IMR-90 (cell line): ENCODE measurements around the gene NDUFAF7. TPM values are rescaled to one million over a fixed set of nuclear protein-coding genes. Genes with fewer than 3 reads are reported as not detected.

ENCODE experiments used
- ATAC-seq: fragments of 200-7000 bp; cut with Tn5 transposase; 2 replicates; pipeline ENCODE4 v1.9.1; 2020; ENCODE audit warnings: low read depth, mild to moderate bottlenecking, moderate library complexity
- BruUV-seq: library from RNA; stranded (reverse); fragments of 400-500 nt; replicated peaks from 2 replicates; lab custom pipeline; 2021; lab: Mats Ljungman, UMichigan
- CTCF ChIA-PET: fragments of 300-600 bp; formaldehyde crosslinking; extraction: SDS; loops from one replicate; lab custom pipeline; 2021; ENCODE audit warnings: antibody characterized with exemption; lab: Yijun Ruan, JAX
- POLR2A ChIA-PET: fragments of 300-600 bp; sonication (Branson Sonifier 250); formaldehyde crosslinking; loops from one replicate; lab custom pipeline; 2022; ENCODE audit warnings: antibody characterized with exemption; ENCODE audit not compliant: unreplicated experiment; lab: Charles Lee
- DNase-seq: peaks from one replicate; pipeline ENCODE4 v3.0.0; 2013
- H2AFZ ChIP-seq: replicated peaks from 2 replicates; pipeline ENCODE3; 2013; ENCODE audit warnings: low read length, mild to moderate bottlenecking; ENCODE audit not compliant: poor library complexity
- H2AK5ac ChIP-seq: 2 replicates; pipeline ENCODE4 v1.6.1; 2013; ENCODE audit warnings: low read depth, low read length, inconsistent platforms
- H2AK9ac ChIP-seq: replicated peaks from 2 replicates; pipeline ENCODE3; 2013; ENCODE audit warnings: mild to moderate bottlenecking, low read depth, low read length, moderate library complexity; ENCODE audit not compliant: poor library complexity
- H2BK120ac ChIP-seq: 2 replicates; pipeline ENCODE4 v1.6.1; 2013; ENCODE audit warnings: low read depth, low read length, inconsistent platforms
- H2BK15ac ChIP-seq: 3 replicates; pipeline ENCODE4 v1.6.1; 2013; ENCODE audit warnings: low read depth, low read length, inconsistent platforms
- H2BK20ac ChIP-seq: 2 replicates; pipeline ENCODE4 v1.6.1; 2013; ENCODE audit warnings: low read depth, mild to moderate bottlenecking, inconsistent platforms, low read length, moderate library complexity
- H2BK5ac ChIP-seq: 2 replicates; pipeline ENCODE4 v1.6.1; 2013; ENCODE audit warnings: mild to moderate bottlenecking, low read depth, low read length, inconsistent platforms; ENCODE audit not compliant: poor library complexity, severe bottlenecking
- H3K14ac ChIP-seq: replicated peaks from 2 replicates; pipeline ENCODE4 v1.6.1; 2013; ENCODE audit warnings: low read depth, low read length, inconsistent platforms
- H3K18ac ChIP-seq: 2 replicates; pipeline ENCODE4 v1.6.1; 2013; ENCODE audit warnings: low read depth, low read length, control low read depth
- H3K23ac ChIP-seq: 2 replicates; pipeline ENCODE4 v1.6.1; 2013; ENCODE audit warnings: low read depth, low read length, inconsistent platforms
- H3K27ac ChIP-seq: 2 replicates; pipeline ENCODE4 v1.5.1; 2013; ENCODE audit warnings: mild to moderate bottlenecking, control low read depth, low read length; ENCODE audit not compliant: insufficient read depth
- H3K27me3 ChIP-seq: 2 replicates; pipeline ENCODE4 v1.6.1; 2013; ENCODE audit warnings: low read length; ENCODE audit not compliant: control insufficient read depth, insufficient read depth
- H3K36me3 ChIP-seq: 2 replicates; pipeline ENCODE4 v1.6.1; 2013; ENCODE audit warnings: low read length, mixed read lengths; ENCODE audit not compliant: control insufficient read depth, insufficient read depth
- H3K4ac ChIP-seq: 2 replicates; pipeline ENCODE4 v1.6.1; 2013; ENCODE audit warnings: low read depth, low read length, inconsistent platforms
- H3K4me1 ChIP-seq: 2 replicates; pipeline ENCODE4 v1.6.1; 2013; ENCODE audit warnings: low read length, mixed read lengths; ENCODE audit not compliant: control insufficient read depth, insufficient read depth
- H3K4me2 ChIP-seq: 2 replicates; pipeline ENCODE4 v1.6.1; 2013; ENCODE audit warnings: low read depth, mild to moderate bottlenecking, control low read depth, low read length, moderate library complexity
- H3K4me3 ChIP-seq: 2 replicates; pipeline ENCODE4 v1.5.1; 2013; ENCODE audit warnings: low read depth, mild to moderate bottlenecking, control low read depth, low read length, moderate library complexity; ENCODE audit not compliant: insufficient read depth
- H3K56ac ChIP-seq: 2 replicates; pipeline ENCODE4 v1.6.1; 2013; ENCODE audit warnings: low read length, inconsistent platforms; ENCODE audit not compliant: insufficient read depth; ENCODE audit errors: extremely low read depth
- H3K79me1 ChIP-seq, 2 experiments: 2 replicates each; pipeline ENCODE4 v1.6.1; 2013; ENCODE audit warnings: low read length in 2 of 2, inconsistent platforms in 1 of 2, low read depth in 1 of 2
- H3K9ac ChIP-seq: 2 replicates; pipeline ENCODE4 v1.6.1; 2013; ENCODE audit warnings: low read depth, low read length, control low read depth
- H3K9me1 ChIP-seq: 2 replicates; pipeline ENCODE4 v1.6.1; 2013; ENCODE audit warnings: low read length, inconsistent platforms; ENCODE audit not compliant: insufficient read depth
- H3K9me3 ChIP-seq: 2 replicates; pipeline ENCODE4 v1.6.1; 2013; ENCODE audit warnings: low read length; ENCODE audit not compliant: control insufficient read depth, insufficient read depth
- H4K20me1 ChIP-seq: 2 replicates; pipeline ENCODE4 v1.6.1; 2013; ENCODE audit warnings: low read length, inconsistent platforms; ENCODE audit not compliant: insufficient read depth
- H4K5ac ChIP-seq: 2 replicates; pipeline ENCODE4 v1.6.1; 2013; ENCODE audit warnings: mild to moderate bottlenecking, low read depth, low read length, control low read depth
- H4K8ac ChIP-seq, 2 experiments: 2 replicates each; pipeline ENCODE4 v1.6.1; 2013; ENCODE audit warnings: low read depth in 2 of 2, low read length in 2 of 2, control low read depth in 1 of 2, inconsistent platforms in 1 of 2
- H4K91ac ChIP-seq: 2 replicates; pipeline ENCODE4 v1.6.1; 2013; ENCODE audit warnings: low read depth, low read length, inconsistent platforms; ENCODE audit not compliant: insufficient read depth
- BHLHE40 ChIP-seq: fragments of 150-350 bp; IDR thresholded peaks from 2 replicates; pipeline ENCODE4 v1.6.1; 2016; ENCODE audit warnings: mild to moderate bottlenecking, low read depth, low read length
- CEBPB ChIP-seq: IDR thresholded peaks from 2 replicates; pipeline ENCODE4 v1.6.1; 2012; ENCODE audit warnings: low read depth, low read length, improper control_type of control experiment
- CHD1 ChIP-seq: IDR thresholded peaks from 2 replicates; pipeline ENCODE4 v1.6.1; 2012; ENCODE audit warnings: low read depth, low read length, improper control_type of control experiment
- FOS ChIP-seq: fragments of 150-350 bp; IDR thresholded peaks from 2 replicates; pipeline ENCODE4 v1.6.1; 2016; ENCODE audit warnings: low read depth, low read length
- MAFK ChIP-seq: IDR thresholded peaks from 2 replicates; pipeline ENCODE4 v1.6.1; 2012; ENCODE audit warnings: low read depth, low read length, improper control_type of control experiment
- MAZ ChIP-seq: IDR thresholded peaks from 2 replicates; pipeline ENCODE4 v1.6.1; 2012; ENCODE audit warnings: low read depth, mild to moderate bottlenecking, low read length, improper control_type of control experiment, moderate library complexity, borderline replicate concordance
- MXI1 ChIP-seq: IDR thresholded peaks from 2 replicates; pipeline ENCODE4 v1.6.1; 2012; ENCODE audit warnings: low read depth, mild to moderate bottlenecking, low read length, moderate library complexity, borderline replicate concordance
- NFE2L2 ChIP-seq: fragments of 150-350 bp; IDR thresholded peaks from 2 replicates; pipeline ENCODE4 v1.6.1; 2016; ENCODE audit warnings: low read depth, mild to moderate bottlenecking, low read length
- POLR2A ChIP-seq: IDR thresholded peaks from 2 replicates; pipeline ENCODE4 v1.6.1; 2012; ENCODE audit warnings: mild to moderate bottlenecking, low read depth, low read length
- RAD21 ChIP-seq: IDR thresholded peaks from 2 replicates; pipeline ENCODE4 v1.6.1; 2012; ENCODE audit warnings: low read length, improper control_type of control experiment
- RCOR1 ChIP-seq: IDR thresholded peaks from 2 replicates; pipeline ENCODE4 v1.6.1; 2012; ENCODE audit warnings: mild to moderate bottlenecking, low read length, improper control_type of control experiment; ENCODE audit not compliant: insufficient replicate concordance
- RFX5 ChIP-seq: IDR thresholded peaks from 2 replicates; pipeline ENCODE4 v1.8.0; 2012; ENCODE audit warnings: low read depth, mild to moderate bottlenecking, low read length, moderate library complexity
- SMC3 ChIP-seq: fragments of 150-350 bp; IDR thresholded peaks from 2 replicates; pipeline ENCODE4 v1.6.1; 2016; ENCODE audit warnings: low read depth, mild to moderate bottlenecking, antibody characterized with exemption, low read length, moderate library complexity
- WGBS, 2 experiments: methylation state at CpG; one replicate each; pipeline versions ENCODE4 v1.1.5 to v1.1.7; 2013; ENCODE audit warnings: missing lambda C conversion rate in 2 of 2; ENCODE audit not compliant: insufficient read length in 1 of 2; ENCODE audit errors: extremely low coverage in 2 of 2; 5-methylcytosine and 5-hydroxymethylcytosine counted together
- dilution Hi-C: fragments of 300-500 bp; cut with HindIII; formaldehyde crosslinking; loops from one replicate; pipeline ENCODE4 v1.14.3; 2018; ENCODE audit warnings: low sequenced_read_pairs; ENCODE audit not compliant: unreplicated experiment
- in situ Hi-C: fragments of 300-500 bp; cut with MboI; formaldehyde crosslinking; loops from 3 replicates; pipeline ENCODE4 v1.14.3; 2019; ENCODE audit warnings: low sequenced_read_pairs, inconsistent platforms, mixed read lengths
- intact Hi-C: fragments of 100-400 bp; cut with micrococcal nuclease; formaldehyde crosslinking; loops from 2 replicates; pipeline ENCODE4 v1.10.0; 2022
- polyA plus RNA-seq, 3 experiments: library from polyadenylated mRNA; depleted of rRNA; stranded (reverse); fragments of >200 nt; gene quantifications; 2 replicates each; pipeline ENCODE4 v1.2.3, GENCODE V29; 2012; ENCODE audit warnings: low replicate concordance in 1 of 3
- total RNA-seq: library from RNA; depleted of rRNA; stranded (reverse); fragments of >200 nt; gene quantifications from 2 replicates; pipeline ENCODE4 v1.2.3, GENCODE V29; 2012
- TF ChIP-seq, protein P1 (sequence below): fragments of 150-350 bp; IDR thresholded peaks from 2 replicates; pipeline ENCODE4 v1.6.1; 2016; ENCODE audit warnings: low read depth, mild to moderate bottlenecking, low read length, moderate library complexity, borderline replicate concordance
- TF ChIP-seq, protein P2 (sequence below): fragments of 150-350 bp; IDR thresholded peaks from 2 replicates; pipeline ENCODE4 v1.6.1; 2017; ENCODE audit warnings: mild to moderate bottlenecking, antibody characterized with exemption, low read length, low read depth

NDUFAF7 gene
- total and polyA plus RNA-seq, 2 of the 4 experiments (the other 2 are of a cell fraction), result 9.9 to 17.4 TPM

DNA sequence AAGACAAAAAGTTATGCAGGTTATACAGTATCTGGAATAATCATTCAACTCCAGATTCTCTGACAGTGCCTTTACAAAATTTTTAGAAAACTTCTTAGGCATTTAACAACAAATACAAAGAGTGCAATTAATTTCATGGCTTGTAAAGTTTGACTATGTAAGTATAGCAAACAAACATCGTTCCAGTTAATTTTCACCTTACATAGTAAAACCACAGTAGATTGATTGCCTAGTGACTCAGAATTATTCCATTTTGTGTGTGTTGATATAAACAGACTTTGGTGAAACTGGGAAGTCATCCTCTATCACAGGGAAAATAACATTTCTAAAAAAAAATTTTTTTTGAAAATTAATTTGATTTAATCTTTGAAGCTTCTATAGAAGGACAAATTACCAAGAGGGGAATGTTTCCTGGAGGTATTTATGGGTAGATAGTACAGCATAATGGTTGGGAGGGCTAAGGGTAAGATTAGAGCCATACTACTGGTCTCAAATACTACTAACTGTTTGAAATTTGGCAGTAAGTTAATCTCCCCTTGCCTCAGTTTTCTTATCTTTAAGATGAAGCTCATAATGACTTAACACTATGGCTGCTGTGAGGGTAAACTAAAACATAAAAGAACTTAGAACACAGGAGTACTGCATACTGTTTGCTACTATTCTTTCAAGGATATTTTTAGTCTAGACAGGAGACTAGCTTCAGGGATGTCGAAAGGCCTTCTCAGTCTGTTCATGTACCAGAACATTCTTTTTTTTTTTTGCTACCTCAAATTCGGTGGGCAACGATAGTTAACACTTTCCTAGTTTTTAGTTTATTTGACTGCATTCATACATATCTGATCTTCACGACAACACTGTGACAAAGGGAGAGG lies 19.6 kb downstream of the NDUFAF7 start:
- Histone ChIP-seq H3K4me1 (peaks cover 4% of the 10 kb centered on the region; the same call in 1 of the 2 replicates), H3K23ac (no peak overlapping the region), H3K4me3 (no peak overlapping the region), H3K9ac (no peak overlapping the region), H3K36me3 (peaks cover 32% of the 10 kb centered on the region), H3K14ac (no peak overlapping the region), H4K5ac (no peak overlapping the region), H4K20me1 (0 out of 2 replicates have a peak, but pooled peaks cover under 1% of the 10 kb centered on the region), H2AK5ac (no peak overlapping the region), H3K79me1 (peaks cover 6 to 19% of the 10 kb centered on the region in 2 experiments), H2BK20ac (no peak overlapping the region), H2AK9ac (no peak overlapping the region), H4K8ac (no peak overlapping the region), H2AFZ (no peak overlapping the region), H3K4ac (no peak overlapping the region), H3K9me3 (no peaks in the 10 kb centered on the region), H4K91ac (no peak overlapping the region), H3K18ac (no peak overlapping the region), H2BK120ac (no peak overlapping the region), H2BK5ac (no peak overlapping the region), H2BK15ac (no peak overlapping the region), H3K27me3 (no peaks in the 10 kb centered on the region), H3K9me1 (peaks cover 8% of the 10 kb centered on the region), H3K56ac (no peak overlapping the region), H3K27ac (no peak overlapping the region), H3K4me2 (no peak overlapping the region)
- no TSS peak for BruUV-seq
- in situ Hi-C loops (no loop called here), intact Hi-C loops (no loop called here), dilution Hi-C loops (no loop called here)
- ATAC-seq, result peak; percentile 9; the same call in 1 of the 2 replicates
- WGBS, 2 experiments, result 100% methylated on average over 1 of the region's 5 CpGs; no CpG with 5 or more reads in 1 of the 2 experiments
- TF ChIP-seq FOS, result no peak
- TF ChIP-seq CEBPB, result no peak
- TF ChIP-seq, protein P1, sequence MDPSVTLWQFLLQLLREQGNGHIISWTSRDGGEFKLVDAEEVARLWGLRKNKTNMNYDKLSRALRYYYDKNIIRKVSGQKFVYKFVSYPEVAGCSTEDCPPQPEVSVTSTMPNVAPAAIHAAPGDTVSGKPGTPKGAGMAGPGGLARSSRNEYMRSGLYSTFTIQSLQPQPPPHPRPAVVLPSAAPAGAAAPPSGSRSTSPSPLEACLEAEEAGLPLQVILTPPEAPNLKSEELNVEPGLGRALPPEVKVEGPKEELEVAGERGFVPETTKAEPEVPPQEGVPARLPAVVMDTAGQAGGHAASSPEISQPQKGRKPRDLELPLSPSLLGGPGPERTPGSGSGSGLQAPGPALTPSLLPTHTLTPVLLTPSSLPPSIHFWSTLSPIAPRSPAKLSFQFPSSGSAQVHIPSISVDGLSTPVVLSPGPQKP, result no peak
- no peak for TF ChIP-seq NFE2L2
- no peak for TF ChIP-seq SMC3
- TF ChIP-seq RAD21, result no peak
- no peak for TF ChIP-seq POLR2A
- no peak for TF ChIP-seq RFX5
- TF ChIP-seq MXI1, result no peak
- no peak for TF ChIP-seq MAZ
- no peak for TF ChIP-seq BHLHE40
- no peak for TF ChIP-seq RCOR1
- TF ChIP-seq, protein P2, sequence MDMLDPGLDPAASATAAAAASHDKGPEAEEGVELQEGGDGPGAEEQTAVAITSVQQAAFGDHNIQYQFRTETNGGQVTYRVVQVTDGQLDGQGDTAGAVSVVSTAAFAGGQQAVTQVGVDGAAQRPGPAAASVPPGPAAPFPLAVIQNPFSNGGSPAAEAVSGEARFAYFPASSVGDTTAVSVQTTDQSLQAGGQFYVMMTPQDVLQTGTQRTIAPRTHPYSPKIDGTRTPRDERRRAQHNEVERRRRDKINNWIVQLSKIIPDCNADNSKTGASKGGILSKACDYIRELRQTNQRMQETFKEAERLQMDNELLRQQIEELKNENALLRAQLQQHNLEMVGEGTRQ, result no peak
- TF ChIP-seq CHD1, result no peak
- TF ChIP-seq MAFK, result no peak
- CTCF ChIA-PET, result no interaction called here
- POLR2A ChIA-PET, result no interaction called here
- DNase-seq, result no peak
